CD4-positive, alpha-beta T cell treated with Interleukin-6 for 4 hours (primary cell): ENCODE data around the gene TPRX2.
A peak's percentile ranks its signal among the peaks of the same experiment; 100 is the strongest.
"Not testable (repeated sequence)": the region's sequence is repeated elsewhere in the genome, so short reads cannot be mapped to it uniquely, and the experiment has no call there.

Experiments
- DNase-seq: peaks from one replicate; pipeline ENCODE4 v3.0.0-alpha.2; 2020; ENCODE audit warnings: mixed read lengths

TPRX2 gene

DNA sequence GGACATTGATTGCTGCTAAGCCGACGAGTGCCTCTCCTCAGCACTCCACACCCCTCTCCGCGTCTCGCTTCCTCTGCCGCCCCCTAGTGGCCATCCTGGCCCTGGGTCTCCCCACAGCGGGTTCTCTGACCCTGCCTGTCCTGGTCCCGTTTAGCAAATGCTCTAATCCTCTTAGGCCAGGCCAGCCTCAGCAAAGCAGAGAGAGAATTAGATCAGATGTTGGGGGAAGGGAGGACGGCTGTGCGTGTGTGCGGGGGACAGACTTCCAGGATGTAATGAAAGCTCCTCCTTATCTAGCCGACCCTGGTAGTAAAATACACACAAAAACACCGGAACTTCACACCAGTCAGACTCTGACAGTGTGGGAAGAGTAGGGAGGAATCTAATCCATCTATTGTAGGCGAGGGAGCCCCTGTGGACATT lies 4.5 kb downstream of the TPRX2 start:
- peak; percentile 85 for DNase-seq

GRCh38 chr19:47865166-47865565 lies 6.1 kb downstream of the TPRX2 start:
- no peak for DNase-seq

- no peak for DNase-seq
These were observed 19.9 kb downstream of the TPRX2 start for GRCh38 chr19:47878906-47879305.

DNA sequence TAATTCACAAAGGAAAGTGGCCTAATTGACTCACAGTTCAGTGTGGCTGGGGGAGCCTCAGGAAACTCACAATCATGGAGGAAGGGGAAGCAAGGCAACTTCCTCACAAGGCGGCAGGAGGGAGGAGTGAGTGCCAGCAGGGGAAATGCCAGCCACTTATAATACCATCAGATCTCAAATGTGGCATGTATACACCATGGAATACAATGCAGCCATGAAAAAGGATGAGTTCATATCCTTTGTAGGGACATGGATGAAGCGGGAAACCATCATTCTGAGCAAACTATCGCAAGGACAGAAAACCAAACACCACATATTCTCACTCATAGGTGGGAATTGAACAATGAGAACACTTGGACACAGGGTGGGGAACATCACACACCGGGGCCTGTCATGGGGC lies 20.4 kb downstream of the TPRX2 start:
- not testable (repeated sequence) for DNase-seq

GRCh38 chr19:47881757-47882156 lies 22.7 kb downstream of the TPRX2 start:
- DNase-seq, result no peak

DNA sequence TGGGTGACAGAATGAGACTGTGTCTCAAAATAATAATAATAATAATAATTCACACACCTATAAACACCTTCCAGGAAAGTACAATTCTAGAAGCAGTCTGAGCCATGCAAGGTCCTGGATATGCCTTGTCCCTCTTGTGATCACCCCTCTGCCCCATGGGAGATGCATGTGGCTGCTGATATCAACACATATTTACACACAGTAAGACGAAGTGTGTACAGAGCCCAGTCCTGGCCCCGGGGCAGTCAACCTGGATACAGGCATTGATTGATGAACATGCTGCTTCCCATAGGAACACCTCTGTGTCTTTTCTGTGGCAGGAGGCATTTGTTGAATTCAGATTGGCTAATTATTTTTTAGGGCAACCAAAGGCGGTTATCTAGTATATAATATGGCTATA lies 23.9 kb downstream of the TPRX2 start:
- no peak for DNase-seq

DNA sequence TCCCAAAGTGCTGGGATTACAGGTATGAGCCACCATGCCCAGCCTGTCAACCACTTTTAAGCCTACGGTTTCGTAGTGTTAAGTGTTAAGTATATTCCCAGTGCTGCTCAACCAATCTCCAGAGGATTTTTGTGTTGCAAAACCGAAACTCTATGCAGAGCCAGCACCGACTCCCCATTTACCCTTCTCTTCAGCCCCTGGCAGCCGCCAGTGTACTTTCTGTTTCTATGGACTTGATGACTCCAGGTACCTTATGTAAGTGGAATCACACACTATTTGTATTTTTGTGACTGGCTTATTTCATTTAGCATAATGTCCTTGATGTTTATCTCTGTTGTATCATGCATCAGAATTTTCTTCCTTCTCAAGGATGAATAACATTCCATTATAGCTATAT lies 26.0 kb downstream of the TPRX2 start:
- DNase-seq, result no peak

DNA sequence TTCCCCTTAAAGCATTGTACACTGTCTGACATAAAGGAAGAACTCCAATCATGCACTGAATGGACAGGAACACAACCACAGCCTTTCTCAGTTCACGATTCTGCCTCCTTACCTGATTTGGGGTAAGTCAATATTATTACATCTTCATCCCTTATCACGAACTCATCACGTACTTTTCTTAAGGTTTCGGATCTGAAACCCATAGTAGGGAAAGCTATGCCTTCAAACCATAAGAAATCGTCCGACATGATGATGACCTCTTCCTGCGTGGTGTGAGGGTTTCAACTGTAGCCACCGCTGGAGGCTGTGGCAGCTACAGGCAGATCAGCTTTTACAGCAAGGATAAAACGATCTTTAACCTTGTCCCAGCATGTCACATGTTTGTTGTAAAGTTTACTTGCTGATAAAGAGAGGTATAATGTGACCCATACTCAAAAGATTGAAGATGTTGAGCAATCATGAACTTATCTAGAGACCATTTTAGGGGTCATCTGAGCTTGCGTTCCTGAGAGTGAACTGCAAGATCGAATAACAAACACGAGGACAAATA lies 27.1 kb downstream of the TPRX2 start, which contains the start of gene SULT2A1:
TSS of gene SULT2A1 (minus strand) at position 306 of the 550 bp plus-strand sequence. CDS start at position 248, 58 bp downstream.
- no peak for DNase-seq

DNA sequence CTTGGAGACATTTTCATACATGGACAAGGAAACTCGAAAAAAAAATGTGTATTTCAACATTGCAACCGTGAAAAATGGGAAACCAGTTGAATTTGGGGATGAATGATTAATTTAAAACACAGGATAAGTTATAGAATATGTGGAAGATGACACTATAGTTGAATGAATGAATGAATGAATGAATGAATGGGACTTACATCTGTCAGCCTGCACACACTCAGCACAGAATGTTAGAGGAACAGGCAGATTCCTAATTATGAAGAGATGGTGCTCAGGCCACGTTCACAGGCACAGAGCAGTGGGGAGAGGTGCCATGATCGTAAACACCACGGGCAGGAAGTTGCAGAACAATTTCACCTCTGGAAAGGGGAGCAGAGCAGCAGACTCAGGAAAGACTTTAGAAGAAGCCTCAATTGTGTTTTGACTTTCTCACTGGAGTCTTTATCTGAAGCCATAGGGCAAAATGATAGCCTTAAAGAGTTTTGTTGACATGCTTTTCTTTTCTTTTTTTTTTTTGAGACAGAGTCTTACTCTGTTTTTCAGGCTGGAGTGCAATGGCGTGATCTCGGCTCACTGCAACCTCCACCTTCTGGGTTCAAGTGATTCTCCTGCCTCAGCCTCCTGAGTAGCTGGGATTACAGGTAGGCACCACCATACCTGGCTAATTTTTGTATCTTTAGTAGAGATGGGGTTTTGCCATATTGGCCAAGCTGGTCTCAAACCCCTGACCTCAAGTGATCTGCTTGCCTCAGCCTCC lies 32.0 kb downstream of the TPRX2 start:
- DNase-seq, result no peak

DNA sequence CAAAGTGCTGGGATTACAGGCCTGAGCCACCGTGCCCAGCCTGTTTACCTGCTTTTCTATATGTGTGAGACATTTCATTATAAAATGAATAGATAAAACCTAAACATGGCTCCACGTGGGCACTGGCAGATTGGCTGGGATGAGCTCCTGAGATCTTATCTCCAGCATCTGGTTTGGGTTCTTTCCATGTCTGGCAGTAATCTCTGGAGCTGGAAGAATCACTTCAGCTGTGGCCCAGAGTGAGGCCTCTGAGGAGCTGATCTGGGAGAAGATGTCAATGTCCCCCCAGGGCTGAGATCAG lies 32.5 kb downstream of the TPRX2 start:
- no peak for DNase-seq

GRCh38 chr19:47891923-47892666 lies 33.1 kb downstream of the TPRX2 start:
- DNase-seq, result no peak

DNA sequence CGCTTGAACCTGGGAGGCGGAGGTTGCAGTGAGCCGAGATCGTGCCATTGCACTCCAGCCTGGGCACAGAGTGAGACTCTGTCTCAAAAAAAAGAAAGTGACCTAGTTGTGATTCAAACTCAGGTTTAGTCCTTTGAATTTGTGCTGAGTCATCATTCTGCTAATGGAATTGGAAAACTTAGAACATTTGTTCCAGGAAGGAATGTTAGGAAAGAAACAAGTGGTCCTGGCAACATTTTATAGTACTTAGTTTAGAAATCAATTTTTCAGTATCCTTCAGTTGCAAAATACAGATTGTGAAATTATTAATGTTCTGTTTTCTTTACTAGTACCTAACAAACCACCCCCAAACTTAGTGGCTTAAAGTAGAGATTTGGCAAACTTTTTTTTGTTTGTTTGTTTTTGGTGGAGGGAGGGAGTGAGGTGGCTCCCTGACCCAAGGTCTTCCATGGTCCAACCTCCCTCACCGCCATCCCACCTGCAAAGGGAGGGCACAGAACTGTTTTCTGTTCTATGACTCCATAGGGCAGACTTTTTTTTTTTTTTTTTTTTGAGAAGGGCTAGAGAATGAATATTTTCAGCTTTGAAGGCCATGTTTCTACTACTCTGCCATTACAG lies 36.2 kb downstream of the TPRX2 start:
- no peak for DNase-seq

GRCh38 chr19:47896019-47896418 lies 37.0 kb downstream of the TPRX2 start:
- DNase-seq, result no peak

GRCh38 chr19:47896773-47897172 lies 37.7 kb downstream of the TPRX2 start:
- no peak for DNase-seq

DNA sequence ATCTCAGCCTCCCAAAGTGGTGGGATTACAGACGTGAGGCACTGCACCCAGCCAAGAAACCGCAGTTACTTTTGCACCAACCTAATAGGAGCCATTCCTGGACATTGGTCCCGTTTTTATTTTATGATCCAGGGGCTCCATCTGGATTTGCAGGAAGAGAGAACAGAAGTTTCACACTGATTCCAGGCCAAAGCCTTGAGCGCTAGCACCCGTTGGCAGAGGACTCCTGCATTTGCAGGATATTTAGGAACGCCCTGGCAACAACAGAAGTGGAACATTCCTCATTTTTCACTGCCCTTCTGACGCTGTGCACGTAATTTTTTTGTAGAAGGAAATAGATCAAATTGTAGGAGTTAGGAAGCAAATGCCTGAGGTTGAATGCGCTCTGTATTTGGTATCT lies 38.8 kb downstream of the TPRX2 start:
- DNase-seq, result no peak

DNA sequence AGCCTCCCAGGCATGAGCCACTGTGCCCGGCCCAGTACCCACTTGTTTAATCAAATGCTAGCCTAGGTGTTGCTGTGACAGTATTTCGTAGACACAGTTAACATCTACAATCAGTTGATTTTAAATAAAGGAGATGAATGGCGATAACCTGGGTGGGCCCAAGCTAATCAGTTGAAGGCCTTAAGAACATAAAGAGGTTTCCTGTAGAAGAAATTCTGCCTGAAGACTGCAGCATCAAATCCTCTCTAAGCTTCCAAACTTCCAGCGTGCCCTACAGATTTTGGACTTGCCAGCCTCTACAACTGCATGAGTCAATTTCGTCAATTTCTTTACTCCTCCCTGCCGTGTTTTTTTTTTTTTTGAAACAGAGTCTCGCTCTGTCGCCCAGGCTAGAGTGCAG lies 40.3 kb downstream of the TPRX2 start:
- no peak for DNase-seq

- DNase-seq, result no peak
These were observed 42.3 kb downstream of the TPRX2 start for GRCh38 chr19:47901370-47901769.

DNA sequence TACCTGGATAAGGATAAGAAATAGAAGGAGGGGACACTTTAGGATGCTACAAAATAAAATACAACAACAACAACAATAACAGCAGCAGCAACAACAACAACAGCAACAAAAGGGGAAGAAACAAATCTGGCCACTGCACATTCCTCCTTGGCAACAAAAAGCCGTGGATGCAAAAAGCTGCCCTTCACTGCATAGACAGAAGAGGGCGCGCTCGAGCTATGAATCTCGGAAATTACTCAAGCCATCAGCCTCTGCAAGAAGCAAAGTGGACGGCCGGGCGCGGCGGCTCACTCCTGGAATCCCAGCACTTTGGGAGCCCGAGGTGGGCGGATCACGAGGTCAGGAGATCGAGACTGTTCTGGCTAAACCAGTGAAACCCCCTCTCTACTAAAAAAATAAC lies 50.3 kb downstream of the TPRX2 start:
- DNase-seq, result not testable (repeated sequence)

DNA sequence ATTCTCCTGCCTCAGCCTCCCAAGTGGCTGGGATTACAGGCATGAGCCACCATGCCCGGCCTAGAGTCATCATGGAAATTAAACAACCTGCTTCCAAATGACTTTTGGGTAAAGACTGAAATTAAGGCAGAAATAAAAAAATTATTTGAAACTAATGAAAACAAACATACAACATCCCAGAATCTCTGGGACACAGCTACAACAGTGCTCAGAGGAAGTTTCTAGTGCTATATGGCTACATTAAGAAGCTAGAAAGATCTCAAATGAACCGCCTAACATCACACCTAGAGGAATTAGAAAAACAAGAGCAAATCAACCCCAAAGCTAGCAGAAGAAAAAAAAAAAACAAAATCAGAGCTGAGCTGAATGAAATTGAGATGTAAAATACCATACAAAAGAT lies 51.2 kb downstream of the TPRX2 start:
- not testable (repeated sequence) for DNase-seq
